Adipocyte (in vitro differentiated cells): ENCODE measurements around the gene SCNN1B.
A peak's percentile ranks its signal among the peaks of the same experiment; 100 is the strongest.

ENCODE experiments used
- DNase-seq: peaks from one replicate; pipeline ENCODE4 v3.0.0-alpha.2; 2015; ENCODE audit warnings: low read depth
- H3K27me3 ChIP-seq: replicated peaks from 2 replicates; pipeline ENCODE4 v1.7.0; 2013; ENCODE audit warnings: mild to moderate bottlenecking, low read length, moderate library complexity; ENCODE audit not compliant: control insufficient read depth, insufficient read depth
- H3K36me3 ChIP-seq: 2 replicates; pipeline ENCODE4 v1.7.0; 2013; ENCODE audit warnings: low read length, mild to moderate bottlenecking, moderate library complexity; ENCODE audit not compliant: control insufficient read depth, insufficient read depth, severe bottlenecking
- H3K4me1 ChIP-seq: 2 replicates; pipeline ENCODE4 v1.7.0; 2013; ENCODE audit warnings: mild to moderate bottlenecking, low read length, moderate library complexity; ENCODE audit not compliant: control insufficient read depth, insufficient read depth
- H3K4me3 ChIP-seq: 2 replicates; pipeline ENCODE4 v1.7.0; 2013; ENCODE audit warnings: mild to moderate bottlenecking, low read length, moderate library complexity
- H3K9ac ChIP-seq: 2 replicates; pipeline ENCODE4 v1.7.0; 2013; ENCODE audit warnings: mild to moderate bottlenecking, low read length, moderate library complexity
- H3K9me3 ChIP-seq: 2 replicates; pipeline ENCODE4 v1.7.0; 2013; ENCODE audit warnings: mild to moderate bottlenecking, low read length, moderate library complexity; ENCODE audit not compliant: control insufficient read depth

SCNN1B gene

DNA sequence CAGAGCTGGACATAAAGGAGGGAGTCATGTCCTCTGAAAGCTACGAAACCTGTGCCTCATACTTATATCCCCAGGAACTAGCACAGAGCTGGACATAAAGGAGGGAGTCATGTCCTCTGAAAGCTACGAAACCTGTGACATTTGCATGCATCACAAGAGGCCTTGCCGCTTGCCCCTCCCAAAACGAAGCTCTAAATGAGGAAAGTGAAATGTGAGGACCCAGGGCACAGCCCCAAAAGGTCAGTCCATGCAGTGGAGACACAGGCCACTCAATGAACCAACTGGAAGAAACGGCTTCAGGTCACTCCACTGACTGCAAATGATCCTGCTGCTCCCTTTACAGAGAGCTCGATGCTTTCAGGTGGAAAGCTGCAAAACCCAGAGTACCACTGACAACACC, 112.6 kb downstream of the SCNN1B start:
- H3K9me3 ChIP-seq, result no peaks in the 10 kb centered on the region
- H3K27me3 ChIP-seq, result no peaks in the 10 kb centered on the region
- no peak overlapping the region for H3K4me3 ChIP-seq
- no peak for DNase-seq
- peaks cover 73% of the 10 kb centered on the region for H3K36me3 ChIP-seq
- H3K9ac ChIP-seq, result no peak overlapping the region
- no peaks in the 10 kb centered on the region for H3K4me1 ChIP-seq

DNA sequence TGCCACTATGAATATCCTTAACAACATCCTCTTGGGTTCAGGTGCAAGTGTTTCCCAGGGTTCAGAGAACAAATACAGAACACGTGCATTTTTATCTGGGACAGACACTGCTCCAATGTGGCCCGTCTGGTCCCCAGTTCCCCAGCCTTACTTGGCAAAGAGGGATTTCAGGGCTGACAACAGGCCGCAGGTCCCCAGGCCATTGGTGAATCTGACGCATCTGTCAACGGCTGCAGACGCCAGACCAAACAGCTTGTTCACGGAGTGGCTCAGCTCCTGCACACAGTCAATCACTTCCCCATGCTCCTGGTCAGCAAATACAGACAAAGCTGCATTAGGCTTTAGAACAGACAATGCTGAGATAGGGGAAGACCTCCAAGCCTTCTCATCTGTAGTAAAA, 114.7 kb downstream of the SCNN1B start:
- Histone ChIP-seq H3K9me3 (no peaks in the 10 kb centered on the region), H3K9ac (no peak overlapping the region), H3K36me3 (peaks cover 56% of the 10 kb centered on the region), H3K4me3 (no peak overlapping the region), H3K27me3 (no peaks in the 10 kb centered on the region), H3K4me1 (no peaks in the 10 kb centered on the region)
- DNase-seq, result no peak

DNA sequence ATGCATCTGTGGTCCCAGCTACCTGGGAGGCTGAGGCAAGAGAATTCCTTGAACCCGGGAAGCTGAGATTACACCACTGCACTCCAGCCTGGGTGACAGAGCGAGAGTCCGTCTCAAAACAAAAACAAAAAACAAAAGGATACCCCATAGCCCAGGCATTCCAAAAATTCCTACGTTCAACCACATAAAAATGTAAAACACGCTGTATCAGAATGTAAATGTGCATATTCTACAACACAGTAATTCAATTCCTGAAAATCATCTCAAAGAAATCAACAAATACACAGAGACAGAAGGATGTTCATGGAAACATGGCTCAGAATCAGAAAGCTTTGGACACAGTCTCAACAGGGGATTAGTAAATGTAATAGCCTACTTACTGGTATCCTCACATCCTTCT, 117.9 kb downstream of the SCNN1B start:
- peaks cover 28% of the 10 kb centered on the region for H3K36me3 ChIP-seq
- no peak overlapping the region for H3K4me3 ChIP-seq

DNA sequence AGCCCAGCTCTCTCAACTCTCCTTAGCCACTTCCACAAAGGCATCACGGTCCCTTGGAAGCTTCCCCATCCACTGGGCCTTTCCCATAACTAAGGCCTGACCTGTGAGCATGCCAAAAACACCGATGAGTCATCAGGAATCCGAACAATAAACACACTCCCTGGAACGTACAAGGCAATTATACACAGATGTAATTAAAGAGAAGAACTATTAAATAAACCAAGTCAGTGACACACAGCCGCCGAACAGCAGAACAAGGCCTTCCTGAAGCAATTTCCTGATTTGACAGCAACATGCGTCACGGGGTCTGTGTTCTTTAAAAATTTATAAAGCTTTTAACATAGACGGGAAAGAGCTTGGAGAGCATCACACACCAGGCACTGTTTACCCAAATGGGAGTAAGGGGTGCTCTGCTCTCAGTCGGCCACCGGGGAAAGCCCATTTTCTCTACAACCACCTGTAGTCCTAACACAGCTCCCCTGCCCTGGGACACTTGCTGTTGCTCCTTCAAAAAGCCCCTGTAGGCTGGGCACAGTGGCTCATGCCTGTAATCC, 121.5 kb downstream of the SCNN1B start:
- Histone ChIP-seq H3K36me3 (peaks cover 9% of the 10 kb centered on the region), H3K4me1 (peaks cover 9% of the 10 kb centered on the region), H3K4me3 (no peak overlapping the region), H3K9ac (peak overlapping the region; percentile 58), H3K9me3 (no peaks in the 10 kb centered on the region), H3K27me3 (no peaks in the 10 kb centered on the region)
- DNase-seq, result peak; percentile 90

More for the DNA sequence above, 117.9 kb downstream of the SCNN1B start:
- no peaks in the 10 kb centered on the region for H3K9me3 ChIP-seq
- no peaks in the 10 kb centered on the region for H3K27me3 ChIP-seq
- H3K9ac ChIP-seq, result no peak overlapping the region
- peaks cover 9% of the 10 kb centered on the region for H3K4me1 ChIP-seq
- DNase-seq, result peak; percentile 60

DNA sequence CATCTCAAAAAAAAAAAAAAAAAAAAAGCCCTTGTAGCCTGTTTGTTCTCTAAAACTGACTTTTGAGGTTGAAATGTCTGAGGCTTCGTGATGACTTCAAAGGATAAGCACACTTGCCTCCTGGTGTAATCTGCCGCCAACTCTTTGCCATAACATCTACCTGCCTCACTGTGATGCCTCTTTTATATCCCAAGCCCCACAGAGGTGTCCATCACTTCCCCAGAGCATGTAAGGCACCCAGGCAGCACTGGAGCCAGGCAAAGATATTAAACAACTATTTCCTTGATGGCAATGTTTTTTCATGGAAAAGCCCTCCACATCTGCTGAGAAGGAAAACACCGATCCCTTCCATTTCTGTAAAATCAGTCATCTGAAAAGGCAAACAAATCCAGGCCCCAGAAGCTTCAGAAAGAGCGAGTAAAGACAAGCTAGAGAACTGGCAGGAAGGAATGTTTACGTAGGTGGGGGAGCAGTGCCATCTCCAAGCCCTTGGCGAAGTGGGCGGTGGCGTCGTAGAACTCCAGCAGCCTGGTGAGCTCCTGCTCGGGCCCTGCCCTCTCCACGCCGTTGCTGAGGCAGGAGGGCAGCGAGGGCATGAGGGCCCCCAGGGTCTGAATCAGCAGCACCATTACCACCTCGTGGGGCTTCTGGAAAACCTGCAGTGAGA, 122.3 kb downstream of the SCNN1B start:
- Histone ChIP-seq H3K4me1 (peaks cover 9% of the 10 kb centered on the region), H3K9me3 (no peaks in the 10 kb centered on the region), H3K36me3 (peaks cover 14% of the 10 kb centered on the region), H3K4me3 (no peak overlapping the region), H3K27me3 (no peaks in the 10 kb centered on the region), H3K9ac (no peak overlapping the region)
- no peak for DNase-seq

DNA sequence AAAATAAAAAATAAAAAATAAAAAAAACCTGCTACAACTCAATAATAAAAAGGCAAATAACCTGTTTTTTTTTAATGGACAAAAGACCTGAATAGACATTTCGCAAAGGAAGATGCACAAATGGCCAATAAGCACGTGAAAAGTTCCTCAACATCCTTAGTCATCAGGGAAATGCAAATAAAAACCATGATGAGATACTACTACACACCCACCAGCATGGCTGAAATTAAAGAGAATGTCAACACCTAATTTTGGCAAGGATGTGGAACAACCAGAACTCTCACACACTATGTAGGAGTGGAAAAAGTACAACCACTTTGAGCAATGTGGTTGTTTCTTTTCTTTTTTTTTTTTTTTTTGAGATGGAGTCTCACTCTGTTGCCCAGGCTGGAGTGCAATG, 126.2 kb downstream of the SCNN1B start:
- no peak overlapping the region for H3K4me3 ChIP-seq
- peaks cover 5% of the 10 kb centered on the region for H3K4me1 ChIP-seq
- no peaks in the 10 kb centered on the region for H3K9me3 ChIP-seq
- peaks cover 39% of the 10 kb centered on the region for H3K36me3 ChIP-seq
- DNase-seq, result no peak
- no peak overlapping the region for H3K9ac ChIP-seq
- no peaks in the 10 kb centered on the region for H3K27me3 ChIP-seq
